Vagina (tissue), 2 donors: Measurements from ENCODE around the gene GPRIN1. TPM values are rescaled to one million over a fixed set of nuclear protein-coding genes. Genes with fewer than 3 reads are reported as not detected.
"Not testable (repeated sequence)": the region's sequence is repeated elsewhere in the genome, so short reads cannot be mapped to it uniquely, and the experiment has no call there.

Source experiments
- DNase-seq, 2 donors: peaks; one replicate each; pipeline ENCODE4 v3.0.0-alpha.2; 2017; ENCODE audit errors: extremely low spot score in 2 of 2
- H3K27ac ChIP-seq: fragments of 200-600 bp; sonication (generic); one replicate; pipeline ENCODE4 v1.5.1; 2019
- H3K27me3 ChIP-seq: fragments of 200-600 bp; sonication (generic); one replicate; pipeline ENCODE4 v1.5.1; 2019
- H3K36me3 ChIP-seq, 2 donors: fragments of 200-600 bp; sonication (generic); one replicate each; pipeline ENCODE4 v1.5.1; 2017 to 2019
- H3K4me1 ChIP-seq: fragments of 200-600 bp; sonication (generic); one replicate; pipeline ENCODE4 v1.5.1; 2019
- H3K4me3 ChIP-seq, 2 donors: fragments of 200-600 bp; sonication (generic); 1 replicate in 1 of 2; 2 replicates in 1 of 2; pipeline ENCODE4 v1.5.1; 2016 to 2019
- H3K9me3 ChIP-seq: fragments of 200-600 bp; sonication (generic); one replicate; pipeline ENCODE4 v1.5.1; 2019
- POLR2A ChIP-seq, 2 donors: fragments of 450-650 bp; IDR thresholded peaks; one replicate each; pipeline ENCODE4 v1.6.1; 2017; ENCODE audit warnings: antibody characterized with exemption in 2 of 2, mild to moderate bottlenecking in 2 of 2, moderate library complexity in 2 of 2
- POLR2AphosphoS5 ChIP-seq, 2 donors: sonication (generic); formaldehyde crosslinking; IDR thresholded peaks; one replicate each; pipeline ENCODE4 v1.9.0; 2017; ENCODE audit warnings: antibody characterized with exemption in 2 of 2, mild to moderate bottlenecking in 2 of 2, low read depth in 1 of 2; ENCODE audit not compliant: insufficient read depth in 1 of 2
- intact Hi-C: fragments of 100-400 bp; cut with DNase I; formaldehyde crosslinking; loops from one replicate; pipeline ENCODE4 v1.15.1; 2023
- total RNA-seq: library from RNA; depleted of rRNA; stranded (reverse); fragments of >200 nt; gene quantifications from one replicate; pipeline ENCODE4 v1.2.3, GENCODE V29; 2016
- TF ChIP-seq, protein P1 (sequence below), 3 experiments: fragments of 450-650 bp in 2 of 3; fragments of 200-600 bp in 1 of 3; sonication (generic) in 1 of 3; IDR thresholded peaks; one replicate each; pipeline ENCODE4 v1.5.1; 2017 to 2019; ENCODE audit warnings: antibody characterized with exemption in 3 of 3, mild to moderate bottlenecking in 2 of 3, moderate library complexity in 2 of 3

The GPRIN1 gene
- total RNA-seq, 1 donor from 2014 or later: 0.49 TPM

DNA sequence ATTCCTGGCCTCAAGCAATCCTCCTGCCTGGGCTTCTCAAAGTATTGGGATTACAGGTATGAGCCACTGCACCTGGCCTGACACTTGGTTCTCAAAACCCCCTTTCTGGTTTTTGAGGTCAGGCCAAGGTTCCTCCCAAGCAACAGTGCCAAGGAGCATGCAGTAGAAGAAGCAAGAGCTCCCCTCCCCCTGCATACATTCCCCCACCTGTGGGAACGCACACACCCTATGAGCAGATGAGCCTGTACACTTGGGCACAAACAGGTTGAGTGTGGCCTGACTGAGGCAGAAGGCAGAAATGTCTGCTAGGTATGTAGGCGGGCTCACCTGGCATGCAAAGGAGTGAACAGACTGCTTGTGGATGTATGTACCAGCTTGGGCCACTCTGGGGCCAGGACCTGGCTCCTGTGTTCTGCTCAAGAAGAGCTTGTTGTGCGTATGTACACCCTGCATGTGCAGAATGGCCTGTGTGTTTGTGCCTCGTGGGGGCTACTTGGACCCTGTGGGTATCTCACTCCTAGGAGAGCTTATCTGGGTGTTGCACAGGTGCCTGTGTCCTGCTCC, 1.7 kb downstream of the GPRIN1 start:
- no peak for TF ChIP-seq POLR2AphosphoS5 (IDR thresholded peaks at IDR 0.05; ENCODE audit: insufficient read depth in 1 of 2, low read depth in 1 of 2)
- TF ChIP-seq, protein P1, sequence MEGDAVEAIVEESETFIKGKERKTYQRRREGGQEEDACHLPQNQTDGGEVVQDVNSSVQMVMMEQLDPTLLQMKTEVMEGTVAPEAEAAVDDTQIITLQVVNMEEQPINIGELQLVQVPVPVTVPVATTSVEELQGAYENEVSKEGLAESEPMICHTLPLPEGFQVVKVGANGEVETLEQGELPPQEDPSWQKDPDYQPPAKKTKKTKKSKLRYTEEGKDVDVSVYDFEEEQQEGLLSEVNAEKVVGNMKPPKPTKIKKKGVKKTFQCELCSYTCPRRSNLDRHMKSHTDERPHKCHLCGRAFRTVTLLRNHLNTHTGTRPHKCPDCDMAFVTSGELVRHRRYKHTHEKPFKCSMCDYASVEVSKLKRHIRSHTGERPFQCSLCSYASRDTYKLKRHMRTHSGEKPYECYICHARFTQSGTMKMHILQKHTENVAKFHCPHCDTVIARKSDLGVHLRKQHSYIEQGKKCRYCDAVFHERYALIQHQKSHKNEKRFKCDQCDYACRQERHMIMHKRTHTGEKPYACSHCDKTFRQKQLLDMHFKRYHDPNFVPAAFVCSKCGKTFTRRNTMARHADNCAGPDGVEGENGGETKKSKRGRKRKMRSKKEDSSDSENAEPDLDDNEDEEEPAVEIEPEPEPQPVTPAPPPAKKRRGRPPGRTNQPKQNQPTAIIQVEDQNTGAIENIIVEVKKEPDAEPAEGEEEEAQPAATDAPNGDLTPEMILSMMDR (IDR thresholded peaks at IDR 0.05): no peak
- no peak for TF ChIP-seq POLR2A (IDR thresholded peaks at IDR 0.05)

DNA sequence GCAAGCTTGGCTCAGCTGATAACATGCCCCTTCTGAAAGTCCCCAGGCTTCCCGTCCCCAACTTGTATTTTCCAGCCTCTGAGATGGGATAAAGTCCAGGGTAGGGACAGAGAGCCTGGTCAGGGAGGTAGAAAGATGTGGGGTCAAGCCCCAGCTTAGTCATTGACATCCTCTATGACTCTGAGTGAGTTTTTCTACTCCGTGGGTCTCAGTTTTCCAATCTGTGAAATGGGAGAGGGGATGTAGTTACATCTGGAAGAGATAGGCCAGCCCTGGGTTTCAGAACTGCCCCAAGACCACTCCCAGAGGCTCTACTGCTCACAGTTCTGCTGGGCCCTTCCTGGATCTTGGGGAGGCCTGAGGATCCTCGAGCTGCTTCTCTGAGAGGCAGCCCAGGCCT, 3.1 kb downstream of the GPRIN1 start:
- Histone ChIP-seq H3K9me3 (no peaks in the 10 kb centered on the region), H3K4me3 (no peak overlapping the region), H3K36me3 (no peaks in the 10 kb centered on the region), H3K27ac (no peak overlapping the region), H3K27me3 (no peaks in the 10 kb centered on the region), H3K4me1 (peaks cover 9% of the 10 kb centered on the region)
- DNase-seq: no peak
- intact Hi-C loops: no loop called here
- TF ChIP-seq, protein P1 (IDR thresholded peaks at IDR 0.05): no peak
- TF ChIP-seq POLR2AphosphoS5 (IDR thresholded peaks at IDR 0.05; ENCODE audit: insufficient read depth in 1 of 2, low read depth in 1 of 2) (no peak), POLR2A (IDR thresholded peaks at IDR 0.05) (no peak)

More for the DNA sequence above, 1.7 kb downstream of the GPRIN1 start:
- H3K4me3 ChIP-seq: no peak overlapping the region
- no peaks in the 10 kb centered on the region for H3K27me3 ChIP-seq
- no peaks in the 10 kb centered on the region for H3K9me3 ChIP-seq
- no peaks in the 10 kb centered on the region for H3K36me3 ChIP-seq
- intact Hi-C loops: no loop called here
- no peak overlapping the region for H3K27ac ChIP-seq
- DNase-seq: no peak
- peaks cover 9% of the 10 kb centered on the region for H3K4me1 ChIP-seq

DNA sequence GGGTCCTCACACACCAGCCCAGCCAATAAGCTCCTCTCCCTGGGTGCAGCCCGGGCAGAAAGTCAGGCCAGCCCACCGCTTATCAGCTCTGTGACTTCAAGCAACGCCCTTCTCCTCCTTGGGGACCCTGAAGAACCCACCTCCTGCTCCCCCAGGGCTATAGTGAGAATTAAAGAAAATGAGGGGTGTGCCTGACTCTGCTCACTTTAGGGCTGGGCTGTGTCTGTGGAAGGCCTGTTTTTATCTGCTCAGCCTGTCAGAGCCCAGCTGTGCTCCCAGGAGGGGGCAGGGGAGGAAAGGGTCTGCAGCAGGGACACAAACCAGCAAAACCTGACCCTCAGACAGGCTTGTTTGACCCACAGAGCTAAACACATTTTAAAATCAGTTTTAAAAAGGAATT, 3.9 kb downstream of the GPRIN1 start:
- intact Hi-C loops: no loop called here

DNA sequence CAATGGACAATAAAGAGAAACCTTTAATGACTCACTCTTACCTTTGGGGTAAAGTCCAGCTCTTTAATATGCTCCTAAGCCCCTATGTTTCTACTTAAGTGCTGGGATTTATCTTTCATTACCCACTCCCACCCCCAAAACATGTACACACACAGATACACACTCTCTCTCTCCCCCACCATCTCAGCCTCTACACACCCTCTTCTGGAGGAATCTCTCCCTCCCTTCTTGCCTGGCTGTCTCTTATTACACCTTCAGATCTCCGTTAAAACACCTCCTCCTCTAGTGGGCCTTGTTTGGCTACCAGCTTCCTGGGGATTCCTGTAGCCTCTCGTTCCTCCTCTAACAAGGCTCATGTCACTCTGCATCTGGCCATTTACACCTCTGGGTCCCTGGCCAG, 6.9 kb downstream of the GPRIN1 start:
- Histone ChIP-seq H3K4me3 (no peak overlapping the region), H3K4me1 (no peaks in the 10 kb centered on the region), H3K27ac (no peak overlapping the region), H3K27me3 (no peaks in the 10 kb centered on the region), H3K36me3 (no peaks in the 10 kb centered on the region), H3K9me3 (no peaks in the 10 kb centered on the region)
- TF ChIP-seq, protein P1 (IDR thresholded peaks at IDR 0.05): no peak
- TF ChIP-seq POLR2A (IDR thresholded peaks at IDR 0.05) (no peak), POLR2AphosphoS5 (IDR thresholded peaks at IDR 0.05; ENCODE audit: insufficient read depth in 1 of 2, low read depth in 1 of 2) (no peak)
- no peak for DNase-seq
- intact Hi-C loops: no loop called here

More for the DNA sequence above, 3.9 kb downstream of the GPRIN1 start:
- Histone ChIP-seq H3K4me3 (no peak overlapping the region), H3K27me3 (no peaks in the 10 kb centered on the region), H3K27ac (no peak overlapping the region), H3K36me3 (no peaks in the 10 kb centered on the region), H3K9me3 (no peaks in the 10 kb centered on the region), H3K4me1 (peaks cover 9% of the 10 kb centered on the region)
- no peak for DNase-seq
- TF ChIP-seq POLR2A (IDR thresholded peaks at IDR 0.05) (no peak), POLR2AphosphoS5 (IDR thresholded peaks at IDR 0.05; ENCODE audit: insufficient read depth in 1 of 2, low read depth in 1 of 2) (no peak)
- TF ChIP-seq, protein P1 (IDR thresholded peaks at IDR 0.05): no peak

DNA sequence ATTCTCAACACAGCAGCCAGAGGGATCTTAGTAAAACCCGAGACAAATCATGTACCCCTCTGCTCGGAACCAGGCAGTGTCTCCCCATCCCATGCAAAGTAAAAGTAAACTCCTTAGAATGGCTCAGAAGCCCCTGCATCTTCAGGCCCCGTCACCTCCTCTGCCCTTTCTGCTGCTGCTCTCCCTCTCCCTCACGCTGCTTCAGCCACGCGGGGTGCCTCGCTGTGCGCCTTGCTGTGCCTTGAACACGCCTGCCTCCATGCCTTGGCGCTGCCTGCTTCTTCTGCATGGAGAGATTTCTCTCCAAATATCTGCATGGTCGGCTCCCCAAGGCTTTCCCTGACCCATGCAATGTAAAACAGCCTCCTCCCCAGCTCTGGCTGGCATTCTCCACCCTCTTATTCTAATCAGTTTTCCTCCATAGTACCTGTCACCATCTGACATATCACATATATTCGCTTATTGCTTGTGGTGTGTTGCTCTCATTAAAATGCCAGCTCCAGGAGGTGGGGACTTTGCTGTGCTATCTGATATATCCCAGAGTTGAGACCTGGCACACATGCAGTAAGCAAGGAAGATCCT, 8.0 kb downstream of the GPRIN1 start:
- H3K36me3 ChIP-seq: no peaks in the 10 kb centered on the region
- no peaks in the 10 kb centered on the region for H3K27me3 ChIP-seq
- no peak overlapping the region for H3K4me3 ChIP-seq
- H3K27ac ChIP-seq: no peak overlapping the region
- no peak for DNase-seq
- no peaks in the 10 kb centered on the region for H3K9me3 ChIP-seq
- TF ChIP-seq, protein P1 (IDR thresholded peaks at IDR 0.05): no peak
- TF ChIP-seq POLR2AphosphoS5 (IDR thresholded peaks at IDR 0.05; ENCODE audit: insufficient read depth in 1 of 2, low read depth in 1 of 2) (no peak), POLR2A (IDR thresholded peaks at IDR 0.05) (no peak)
- intact Hi-C loops: no loop called here
- H3K4me1 ChIP-seq: no peaks in the 10 kb centered on the region

DNA sequence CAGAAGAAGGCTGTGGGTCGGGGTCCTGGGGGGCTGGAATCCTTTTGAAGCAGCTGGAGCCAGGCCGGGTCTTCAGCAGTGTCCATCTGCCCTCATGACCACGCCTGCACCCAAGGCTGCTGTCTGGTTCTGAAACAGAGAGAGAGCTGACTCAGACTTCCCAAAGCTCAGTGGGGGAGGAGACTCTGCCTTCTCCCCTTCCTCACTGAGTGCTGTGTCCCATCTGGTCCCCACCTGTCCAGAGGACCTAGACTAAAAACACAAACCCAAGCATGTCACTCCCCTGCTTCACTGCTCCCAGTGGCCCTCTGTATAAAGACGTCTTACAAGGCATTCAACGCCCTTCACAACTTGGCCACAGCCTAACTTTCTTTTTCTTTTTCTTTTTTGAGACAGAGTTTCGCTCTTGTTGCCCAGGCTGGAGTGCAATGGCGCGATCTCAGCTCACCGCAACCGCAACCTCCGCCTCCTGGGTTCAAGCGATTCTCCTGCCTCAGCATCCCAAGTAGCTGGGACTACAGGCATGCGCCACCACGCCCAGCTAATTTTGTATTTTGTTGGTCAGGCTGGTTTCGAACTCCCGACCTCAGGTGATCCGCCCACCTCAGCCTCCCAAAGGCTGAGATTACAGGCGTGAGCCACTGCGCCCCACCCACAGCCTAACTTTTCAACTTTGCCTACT, 10.1 kb downstream of the GPRIN1 start:
- H3K4me3 ChIP-seq, intact Hi-C loops, H3K27ac ChIP-seq, H3K27me3 ChIP-seq, H3K9me3 ChIP-seq, DNase-seq, H3K4me1 ChIP-seq, H3K36me3 ChIP-seq: not testable (repeated sequence)
